T-helper 2 cell (primary cell): ENCODE results near the gene TROAP.
"Not testable (repeated sequence)": the region's sequence is repeated elsewhere in the genome, so short reads cannot be mapped to it uniquely, and the experiment has no call there.

ENCODE experiments used
- DNase-seq, 5 experiments: peaks; one replicate each; pipeline versions ENCODE4 v3.0.0 to v3.0.0-alpha.2; 2012 to 2022

TROAP gene

DNA sequence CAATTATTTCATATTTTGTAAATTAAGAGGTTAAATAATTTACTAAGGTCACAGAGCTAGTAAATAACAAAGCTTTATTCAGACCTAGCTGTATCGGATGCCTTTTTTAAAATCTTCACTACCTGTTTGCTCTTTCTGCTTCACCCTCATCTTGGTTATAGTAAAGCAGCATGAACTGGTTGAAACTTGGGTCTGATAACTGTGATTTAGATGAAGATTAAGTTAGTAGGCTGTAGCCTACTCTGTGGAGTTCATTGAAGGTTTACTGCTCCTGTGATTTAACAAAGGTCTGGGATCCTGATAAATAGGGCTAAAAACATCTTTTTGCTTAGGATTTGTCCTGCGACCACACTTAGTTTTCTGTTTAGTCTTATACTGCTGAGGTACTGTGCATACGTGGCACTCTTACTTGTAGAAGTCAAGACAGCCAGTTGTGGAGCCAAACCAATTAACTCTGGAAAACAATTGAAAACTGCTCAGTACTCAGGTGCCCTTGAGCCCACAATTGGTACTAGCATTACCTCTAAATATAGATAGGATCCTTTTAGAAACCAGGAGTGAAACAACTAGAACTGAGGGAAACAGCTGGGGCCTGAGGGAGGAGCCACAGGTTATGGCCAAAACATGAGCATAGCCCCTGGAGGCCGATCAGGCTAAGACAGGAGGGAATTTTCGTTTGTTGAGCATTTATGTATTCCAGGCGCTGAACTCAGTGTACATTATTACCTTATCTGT, 46.5 kb downstream of the TROAP start:
- DNase-seq, result peak in 1 of 5 experiments; percentile 42

DNA sequence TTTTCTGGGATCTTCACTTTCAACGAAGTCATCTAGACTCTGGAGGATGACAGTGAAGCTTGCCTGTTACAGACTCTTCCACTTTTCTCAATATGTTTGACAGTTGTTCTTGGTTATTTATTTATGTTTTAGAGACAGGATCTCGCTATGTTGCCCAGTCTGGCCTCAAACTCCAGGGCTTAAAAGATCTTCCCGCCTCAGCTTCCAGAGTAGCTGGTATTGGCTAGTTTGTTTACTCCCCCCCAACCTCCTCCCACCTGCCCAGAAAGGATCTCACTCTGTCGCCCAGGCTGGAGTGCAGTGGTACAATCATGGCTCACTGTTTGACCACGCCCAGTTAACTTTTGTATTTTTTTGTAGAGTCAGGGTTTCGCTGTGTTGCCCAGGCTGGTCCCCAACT, 47.5 kb downstream of the TROAP start:
- no peak for DNase-seq

- peak in 1 of 5 experiments; percentile 66 for DNase-seq
Observed at GRCh38 chr12:49375406-49375805, 52.4 kb downstream of the TROAP start.

DNA sequence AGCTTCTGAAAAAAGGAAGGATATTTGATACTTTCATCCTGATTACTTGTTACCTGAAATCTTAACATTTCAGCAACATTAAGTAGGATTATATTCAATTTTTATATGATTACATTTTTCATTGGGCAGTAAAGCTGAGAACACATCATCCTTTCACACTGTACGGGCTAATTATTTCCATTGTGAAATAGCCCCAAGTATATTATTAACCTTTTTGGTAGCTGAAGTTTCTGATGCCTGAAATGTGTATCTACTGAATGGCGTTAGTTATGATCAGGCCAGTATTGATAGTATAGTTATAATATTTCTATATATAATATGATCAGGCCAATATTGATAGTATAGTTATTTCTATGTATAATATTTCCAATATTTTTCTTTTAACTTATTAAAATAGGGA, 54.3 kb downstream of the TROAP start:
- no peak for DNase-seq

- DNase-seq, result not testable (repeated sequence)
Observed at GRCh38 chr12:49380184-49380583, 57.1 kb downstream of the TROAP start.
